Adrenal gland (tissue), 5 donors: ENCODE results near the gene HAP1.

Experiments used
- CTCF ChIP-seq, 6 experiments: fragments of 450-650 bp in 4 of 6; fragments of 200-600 bp in 2 of 6; sonication (generic) in 1 of 6; IDR thresholded peaks; 1 replicate in 5 of 6; 2 replicates in 1 of 6; pipeline versions ENCODE4 v1.5.1 to v1.8.0; 2016 to 2021; ENCODE audit warnings: antibody characterized with exemption in 6 of 6, mild to moderate bottlenecking in 2 of 6, moderate library complexity in 1 of 6
- POLR2A ChIP-seq, 2 donors: fragments of 450-650 bp; IDR thresholded peaks; one replicate each; pipeline ENCODE4 v1.6.1; 2017; ENCODE audit warnings: antibody characterized with exemption in 2 of 2, mild to moderate bottlenecking in 2 of 2, moderate library complexity in 1 of 2
- donor health status: DM: no; HTN: no; CAD: no.

GRCh38 chr17:41768682-41769288, 34.3 kb upstream of the HAP1 start:
- TF ChIP-seq CTCF (IDR thresholded peaks at IDR 0.05) (no peak), POLR2A (IDR thresholded peaks at IDR 0.05) (no peak)
